ENCODE results near the gene COPS4. TPM values are rescaled to one million over a fixed set of nuclear protein-coding genes. Genes with fewer than 3 reads are reported as not detected.
"Not testable (repeated sequence)": the region's sequence is repeated elsewhere in the genome, so short reads cannot be mapped to it uniquely, and the experiment has no call there.

COPS4 gene
- 10 to 100 TPM; 60.2 to 80.2 (median 70.9) TPM for polyA plus RNA-seq (ENCODE audit: insufficient read depth in 1 of 5, insufficient read length in 5 of 5, low replicate concordance in 1 of 5)
- long read RNA-seq, donor 1, transcript COPS4-209 (11 exons, 1,695 nt), result minor isoform, 5 of 45 reads
- long read RNA-seq, donor 1, transcript COPS4-201 (10 exons, 1,744 nt), result major isoform, 39 of 45 reads
- long read RNA-seq, donor 1, partial matches to known transcripts, result 0 of 45 reads
- long read RNA-seq, donor 1, other reads (novel, unspliced or antisense), result 0 of 45 reads
- long read RNA-seq, donor 2, transcript COPS4-201 (10 exons, 1,744 nt), result major isoform, 24 of 26 reads
- long read RNA-seq, donor 2, partial matches to known transcripts, result 0 of 26 reads
- long read RNA-seq, donor 2, other reads (novel, unspliced or antisense), result 0 of 26 reads
- long read RNA-seq, donor 3, transcript COPS4-201 (10 exons, 1,744 nt), result major isoform, 26 of 36 reads
- long read RNA-seq, donor 3, partial matches to known transcripts, result 8 of 36 reads
- long read RNA-seq, donor 3, other reads (novel, unspliced or antisense), result 0 of 36 reads
- long read RNA-seq, donor 4, transcript COPS4-201 (10 exons, 1,744 nt), result major isoform, 18 of 41 reads
- long read RNA-seq, donor 4, partial matches to known transcripts, result 6 of 41 reads
- long read RNA-seq, donor 4, other reads (novel, unspliced or antisense), result 12 of 41 reads
- long read RNA-seq, donor 5, transcript COPS4-201 (10 exons, 1,744 nt), result major isoform, 39 of 61 reads
- long read RNA-seq, donor 5, partial matches to known transcripts, result 14 of 61 reads
- long read RNA-seq, donor 5, other reads (novel, unspliced or antisense), result 0 of 61 reads
- long read RNA-seq, donor 6, transcript COPS4-201 (10 exons, 1,744 nt), result major isoform, 40 of 44 reads
- long read RNA-seq, donor 6, partial matches to known transcripts, result 0 of 44 reads
- long read RNA-seq, donor 6, other reads (novel, unspliced or antisense), result 0 of 44 reads
- long read RNA-seq, donor 7, transcript COPS4-201 (10 exons, 1,744 nt), result major isoform, 30 of 34 reads
- long read RNA-seq, donor 7, partial matches to known transcripts, result 0 of 34 reads
- long read RNA-seq, donor 7, other reads (novel, unspliced or antisense), result 0 of 34 reads
- long read RNA-seq, donor 8, transcript COPS4-201 (10 exons, 1,744 nt), result major isoform, 12 of 12 reads
- long read RNA-seq, donor 8, partial matches to known transcripts, result 0 of 12 reads
- long read RNA-seq, donor 8, other reads (novel, unspliced or antisense), result 0 of 12 reads

- DNase-seq, result peak; percentile 98 to 99
These were observed at the start of gene COPS4 for GRCh38 chr4:83034630-83035494. Gene COPS4, plus strand, starts transcription at chr4:83035183. Its CDS starts 42 bp downstream, at chr4:83035225.

GRCh38 chr4:82987519-82987918 is 47.5 kb upstream of the COPS4 start:
- not testable (repeated sequence) for DNase-seq

- no peak for DNase-seq
These were observed 46.6 kb upstream of the COPS4 start for GRCh38 chr4:82988323-82988832.

- DNase-seq, result no peak
These were observed 45.2 kb upstream of the COPS4 start for GRCh38 chr4:82989575-82990429.

- DNase-seq, result no peak
These were observed 40.1 kb upstream of the COPS4 start for GRCh38 chr4:82994834-82995233.

GRCh38 chr4:82998898-82999297 is 36.1 kb upstream of the COPS4 start:
- DNase-seq, result no peak

- no peak for DNase-seq
These were observed 32.7 kb upstream of the COPS4 start for GRCh38 chr4:83002329-83002728.

GRCh38 chr4:83003044-83003791 is 31.8 kb upstream of the COPS4 start:
- not testable (repeated sequence) for DNase-seq

- DNase-seq, result no peak
These were observed 25.5 kb upstream of the COPS4 start for GRCh38 chr4:83009529-83009928.

- peak in 1 of 2 donors; percentile 32 for DNase-seq
These were observed 24.9 kb upstream of the COPS4 start for GRCh38 chr4:83010111-83010521.

- peak; percentile 51 to 60 for DNase-seq
These were observed 24.3 kb upstream of the COPS4 start, which contains the start of gene LIN54 for GRCh38 chr4:83010522-83011318. Gene LIN54, minus strand, starts transcription at chr4:83010823. Its CDS starts 25,979 bp downstream, at chr4:82984844.

- no peak for DNase-seq
These were observed 23.2 kb upstream of the COPS4 start for GRCh38 chr4:83011689-83012199.

- no peak for DNase-seq
These were observed 22.7 kb upstream of the COPS4 start for GRCh38 chr4:83012200-83012686.

- DNase-seq, result peak; percentile 99 to 100
These were observed 22.1 kb upstream of the COPS4 start for GRCh38 chr4:83012687-83013419.

- DNase-seq, result no peak
These were observed 21.5 kb upstream of the COPS4 start for GRCh38 chr4:83013420-83013867.

- no peak for DNase-seq
These were observed 21.1 kb upstream of the COPS4 start for GRCh38 chr4:83013902-83014301.
